ENCODE measurements around the gene ADORA1.

Gene ADORA1

DNA sequence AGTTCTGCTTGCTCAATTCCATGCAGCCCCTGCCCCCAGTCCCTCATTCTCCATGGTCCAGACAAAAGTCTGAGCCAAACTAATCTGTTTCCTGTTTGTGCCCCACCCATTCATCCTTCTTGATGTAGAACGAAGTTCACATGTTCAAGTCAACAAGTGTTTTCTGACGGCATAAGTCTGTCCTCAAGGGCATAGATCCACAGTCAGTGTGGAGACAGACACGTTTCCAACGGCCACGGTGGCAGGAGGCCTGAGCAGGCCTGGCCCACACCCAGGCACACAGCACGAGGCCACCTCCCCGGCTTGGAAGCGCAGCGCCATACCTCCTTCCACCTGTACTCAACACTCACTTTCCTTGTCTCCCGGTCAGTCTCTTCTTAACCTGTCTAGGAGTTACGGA is 16.1 kb downstream of the ADORA1 start:
- Histone ChIP-seq H3K9me3 (ENCODE audit: insufficient read depth, low read length, severe bottlenecking) (no peaks in the 10 kb centered on the region), H3K4me3 (ENCODE audit: low read depth in 1 of 2, low read length in 2 of 2) (no peak overlapping the region), H2AFZ (ENCODE audit: low read depth, low read length) (no peak overlapping the region), H3K4me2 (ENCODE audit: insufficient read depth, low read length) (no peak overlapping the region), H3K27ac (ENCODE audit: low read length) (no peak overlapping the region), H3K9ac (ENCODE audit: low read depth, low read length) (no peak overlapping the region), H3K36me3 (ENCODE audit: insufficient read depth, low read length) (no peaks in the 10 kb centered on the region), H3K79me2 (ENCODE audit: insufficient read depth, low read length) (no peaks in the 10 kb centered on the region), H3K4me1 (ENCODE audit: insufficient read depth, low read length) (no peaks in the 10 kb centered on the region), H4K20me1 (ENCODE audit: insufficient read depth, low read length) (no peaks in the 10 kb centered on the region), H3K27me3 (ENCODE audit: insufficient read depth, low read length, poor library complexity) (peaks cover 38% of the 10 kb centered on the region)
- DNase-seq, result no peak
- TF ChIP-seq, protein P1, sequence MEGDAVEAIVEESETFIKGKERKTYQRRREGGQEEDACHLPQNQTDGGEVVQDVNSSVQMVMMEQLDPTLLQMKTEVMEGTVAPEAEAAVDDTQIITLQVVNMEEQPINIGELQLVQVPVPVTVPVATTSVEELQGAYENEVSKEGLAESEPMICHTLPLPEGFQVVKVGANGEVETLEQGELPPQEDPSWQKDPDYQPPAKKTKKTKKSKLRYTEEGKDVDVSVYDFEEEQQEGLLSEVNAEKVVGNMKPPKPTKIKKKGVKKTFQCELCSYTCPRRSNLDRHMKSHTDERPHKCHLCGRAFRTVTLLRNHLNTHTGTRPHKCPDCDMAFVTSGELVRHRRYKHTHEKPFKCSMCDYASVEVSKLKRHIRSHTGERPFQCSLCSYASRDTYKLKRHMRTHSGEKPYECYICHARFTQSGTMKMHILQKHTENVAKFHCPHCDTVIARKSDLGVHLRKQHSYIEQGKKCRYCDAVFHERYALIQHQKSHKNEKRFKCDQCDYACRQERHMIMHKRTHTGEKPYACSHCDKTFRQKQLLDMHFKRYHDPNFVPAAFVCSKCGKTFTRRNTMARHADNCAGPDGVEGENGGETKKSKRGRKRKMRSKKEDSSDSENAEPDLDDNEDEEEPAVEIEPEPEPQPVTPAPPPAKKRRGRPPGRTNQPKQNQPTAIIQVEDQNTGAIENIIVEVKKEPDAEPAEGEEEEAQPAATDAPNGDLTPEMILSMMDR (IDR thresholded peaks at IDR 0.05; ENCODE audit: borderline replicate concordance, extremely low read depth, low read length, poor library complexity, severe bottlenecking), result no peak
- TF ChIP-seq EZH2 (IDR thresholded peaks at IDR 0.05; ENCODE audit: borderline replicate concordance, low read depth, low read length, severe bottlenecking), result no peak
- no peak for ATAC-seq (ENCODE audit: insufficient read depth, low read depth)

DNA sequence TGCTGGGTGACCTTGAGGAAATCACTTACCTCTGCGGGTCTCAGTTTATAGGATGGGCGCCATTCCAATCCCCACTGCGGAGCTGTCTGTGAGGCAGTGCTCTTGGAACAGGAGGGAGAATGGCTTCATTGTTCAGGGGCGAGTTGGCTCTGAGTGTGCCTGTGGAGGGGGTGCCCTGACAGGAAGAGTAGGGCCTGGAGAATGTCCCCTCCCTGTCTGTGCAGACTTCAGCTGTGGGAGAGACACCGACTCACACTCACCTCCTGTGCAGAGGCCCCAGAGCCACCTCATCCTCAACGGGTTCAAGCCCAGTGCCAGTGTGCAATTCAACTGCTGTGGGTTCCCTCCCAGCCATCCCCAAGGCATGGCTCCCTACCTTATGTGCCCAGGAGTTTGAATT is 17.1 kb downstream of the ADORA1 start:
- H3K9ac ChIP-seq (ENCODE audit: low read depth, low read length), result no peak overlapping the region
- H3K27ac ChIP-seq (ENCODE audit: low read length), result no peak overlapping the region
- H4K20me1 ChIP-seq (ENCODE audit: insufficient read depth, low read length), result no peaks in the 10 kb centered on the region
- no peak overlapping the region for H2AFZ ChIP-seq (ENCODE audit: low read depth, low read length)
- no peaks in the 10 kb centered on the region for H3K9me3 ChIP-seq (ENCODE audit: insufficient read depth, low read length, severe bottlenecking)
- H3K4me2 ChIP-seq (ENCODE audit: insufficient read depth, low read length), result no peak overlapping the region
- peaks cover 30% of the 10 kb centered on the region for H3K27me3 ChIP-seq (ENCODE audit: insufficient read depth, low read length, poor library complexity)
- DNase-seq, result no peak
- no peaks in the 10 kb centered on the region for H3K36me3 ChIP-seq (ENCODE audit: insufficient read depth, low read length)
- no peaks in the 10 kb centered on the region for H3K4me1 ChIP-seq (ENCODE audit: insufficient read depth, low read length)
- H3K4me3 ChIP-seq (ENCODE audit: low read depth in 1 of 2, low read length in 2 of 2), result no peak overlapping the region
- TF ChIP-seq, protein P1 (IDR thresholded peaks at IDR 0.05; ENCODE audit: borderline replicate concordance, extremely low read depth, low read length, poor library complexity, severe bottlenecking), result no peak
- TF ChIP-seq EZH2 (IDR thresholded peaks at IDR 0.05; ENCODE audit: borderline replicate concordance, low read depth, low read length, severe bottlenecking), result no peak
- no peaks in the 10 kb centered on the region for H3K79me2 ChIP-seq (ENCODE audit: insufficient read depth, low read length)
- ATAC-seq (ENCODE audit: insufficient read depth, low read depth), result no peak

DNA sequence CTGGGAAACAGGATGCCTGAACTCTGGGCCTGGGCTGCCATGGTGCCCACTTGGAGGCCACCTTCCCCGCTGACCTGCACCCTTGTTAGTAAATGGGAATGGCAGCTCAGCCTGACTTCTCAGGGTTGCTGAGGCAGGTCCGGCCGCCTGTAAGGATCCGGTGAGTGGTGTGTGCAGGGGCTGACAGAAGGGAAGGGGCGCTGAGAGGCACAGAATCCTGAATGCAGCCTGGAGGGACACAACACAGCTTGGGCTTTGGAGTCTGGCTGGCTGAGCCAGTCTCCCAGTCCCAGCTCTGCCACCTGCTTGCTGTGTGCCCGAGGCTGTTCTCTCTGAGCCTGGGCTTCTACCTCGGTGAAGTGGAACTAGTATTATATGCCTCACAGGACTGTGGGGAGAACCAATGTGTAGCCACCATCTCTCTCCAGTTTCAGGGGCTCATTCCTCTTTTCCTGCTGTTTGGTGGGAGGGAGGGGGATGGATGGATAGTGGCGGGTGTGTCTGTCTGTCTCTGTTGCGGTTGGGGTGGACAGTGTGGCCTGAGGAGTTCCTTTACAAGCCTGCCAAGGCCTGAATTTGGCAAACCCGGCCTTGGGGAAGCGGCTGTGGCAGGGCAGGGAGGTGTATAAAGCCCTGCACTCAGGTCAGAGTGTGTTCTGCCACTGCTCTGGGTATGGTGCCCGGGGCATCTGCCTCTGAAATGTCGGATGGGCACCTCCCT is 18.0 kb downstream of the ADORA1 start:
- no peak overlapping the region for H3K4me3 ChIP-seq (ENCODE audit: low read depth in 1 of 2, low read length in 2 of 2)
- H3K36me3 ChIP-seq (ENCODE audit: insufficient read depth, low read length), result no peaks in the 10 kb centered on the region
- no peaks in the 10 kb centered on the region for H3K79me2 ChIP-seq (ENCODE audit: insufficient read depth, low read length)
- no peak overlapping the region for H3K9ac ChIP-seq (ENCODE audit: low read depth, low read length)
- no peak overlapping the region for H2AFZ ChIP-seq (ENCODE audit: low read depth, low read length)
- DNase-seq (no peak), ATAC-seq (ENCODE audit: insufficient read depth, low read depth) (no peak)
- no peak for TF ChIP-seq EZH2 (IDR thresholded peaks at IDR 0.05; ENCODE audit: borderline replicate concordance, low read depth, low read length, severe bottlenecking)
- TF ChIP-seq, protein P1 (IDR thresholded peaks at IDR 0.05; ENCODE audit: borderline replicate concordance, extremely low read depth, low read length, poor library complexity, severe bottlenecking), result no peak
- H3K27ac ChIP-seq (ENCODE audit: low read length), result no peak overlapping the region
- H4K20me1 ChIP-seq (ENCODE audit: insufficient read depth, low read length), result no peaks in the 10 kb centered on the region
- H3K27me3 ChIP-seq (ENCODE audit: insufficient read depth, low read length, poor library complexity), result peaks cover 30% of the 10 kb centered on the region
- H3K4me2 ChIP-seq (ENCODE audit: insufficient read depth, low read length), result no peak overlapping the region
- no peaks in the 10 kb centered on the region for H3K9me3 ChIP-seq (ENCODE audit: insufficient read depth, low read length, severe bottlenecking)
- H3K4me1 ChIP-seq (ENCODE audit: insufficient read depth, low read length), result no peaks in the 10 kb centered on the region
